OCI-LY3 (cell line): ENCODE results near the gene CD151.
A peak's percentile ranks its signal among the peaks of the same experiment; 100 is the strongest.

Experiments
- H2AFZ ChIP-seq: fragments of 200-600, 300-600 bp; shearing (Covaris generic); 2 replicates; pipeline ENCODE4 v1.6.0; 2014; ENCODE audit warnings: antibody characterized with exemption, low read depth, low read length
- H3K27ac ChIP-seq: fragments of 200-600, 300-600 bp; sonication (generic); 2 replicates; pipeline ENCODE4 v1.5.1; 2014; ENCODE audit warnings: mild to moderate bottlenecking, low read length, moderate library complexity, mixed read lengths
- H3K27me3 ChIP-seq: fragments of 200-600, 300-600 bp; sonication (generic); 2 replicates; pipeline ENCODE4 v1.6.1; 2014; ENCODE audit warnings: low read depth, low read length, mixed read lengths
- H3K36me3 ChIP-seq: fragments of 200-600, 300-600 bp; sonication (generic); replicated peaks from 2 replicates; pipeline ENCODE3; 2014; ENCODE audit warnings: low read depth, low read length, mixed read lengths
- H3K4me1 ChIP-seq: fragments of 300-600, 200-600 bp; sonication (generic); 2 replicates; pipeline ENCODE4 v1.6.1; 2014; ENCODE audit warnings: low read length, mixed read lengths
- H3K4me2 ChIP-seq: fragments of 200-600, 300-600 bp; sonication (generic); 2 replicates; pipeline ENCODE4 v1.6.1; 2014; ENCODE audit warnings: low read length, mixed read lengths
- H3K4me3 ChIP-seq: fragments of 300-600, 200-600 bp; sonication (generic); 2 replicates; pipeline ENCODE4 v1.5.1; 2014; ENCODE audit warnings: antibody characterized with exemption, mild to moderate bottlenecking, low read length, moderate library complexity
- H3K79me2 ChIP-seq: fragments of 300-600, 200-600 bp; shearing (Covaris generic); 2 replicates; pipeline ENCODE4 v1.6.1; 2014; ENCODE audit warnings: mild to moderate bottlenecking, low read length, mixed read lengths
- H3K9ac ChIP-seq: fragments of 300-600, 200-600 bp; shearing (Covaris generic); 2 replicates; pipeline ENCODE4 v1.6.0; 2014; ENCODE audit warnings: mild to moderate bottlenecking, low read length, moderate library complexity
- H3K9me3 ChIP-seq: fragments of 200-600, 300-600 bp; shearing (Covaris generic); 2 replicates; pipeline ENCODE4 v1.6.1; 2014; ENCODE audit warnings: low read length, mixed read lengths; ENCODE audit not compliant: insufficient read depth
- H4K20me1 ChIP-seq: fragments of 200-600, 300-600 bp; sonication (generic); 2 replicates; pipeline ENCODE4 v1.6.1; 2016; ENCODE audit warnings: low read length, mixed read lengths; ENCODE audit not compliant: insufficient read depth
- EZH2phosphoT487 ChIP-seq: fragments of 200-600 bp; shearing (Covaris generic); IDR thresholded peaks from 2 replicates; pipeline ENCODE4 v1.6.1; 2018; ENCODE audit warnings: antibody characterized with exemption, mixed run types, low read depth
- TF ChIP-seq, protein P1 (sequence below): fragments of 200-600, 300-600 bp; sonication (generic); IDR thresholded peaks from 2 replicates; pipeline ENCODE4 v1.5.1; 2014; ENCODE audit warnings: antibody characterized with exemption, low read length, low read depth

CD151 gene

DNA sequence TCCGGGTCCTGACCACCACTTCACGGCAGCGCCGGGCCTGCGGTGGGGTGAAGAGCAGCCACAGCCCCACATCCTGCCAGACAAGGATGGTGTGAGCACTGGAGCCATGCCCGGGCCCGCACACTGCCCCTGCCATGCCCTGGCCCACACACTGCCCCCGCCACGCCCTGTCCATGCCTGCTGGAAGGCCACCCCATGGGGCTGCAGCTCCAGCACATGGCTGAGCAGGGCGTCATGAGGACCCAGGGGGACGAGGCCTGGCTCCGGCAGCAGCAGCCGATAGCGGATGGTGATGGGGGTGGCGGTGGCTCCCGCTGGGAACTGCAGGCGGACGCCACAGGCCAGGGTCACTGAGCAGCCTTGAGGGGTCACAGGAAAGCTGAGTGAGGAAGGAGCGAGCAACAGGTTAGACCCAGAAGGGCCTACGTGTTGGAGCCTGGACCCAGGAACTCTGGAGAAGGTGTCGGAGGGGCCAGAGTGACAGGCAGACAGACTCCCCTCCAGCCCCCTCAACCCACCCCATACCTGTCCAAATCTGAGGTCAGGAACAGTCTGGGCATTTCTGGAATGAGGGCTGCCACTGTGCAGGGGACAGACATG, 30.6 kb upstream of the CD151 start:
- no peak overlapping the region for H3K4me2 ChIP-seq
- peaks cover 6% of the 10 kb centered on the region; the same call in 1 of the 2 replicates for H3K79me2 ChIP-seq
- no peak overlapping the region for H3K9ac ChIP-seq
- H3K27me3 ChIP-seq = no peaks in the 10 kb centered on the region
- no peak for TF ChIP-seq EZH2phosphoT487
- TF ChIP-seq, protein P1, sequence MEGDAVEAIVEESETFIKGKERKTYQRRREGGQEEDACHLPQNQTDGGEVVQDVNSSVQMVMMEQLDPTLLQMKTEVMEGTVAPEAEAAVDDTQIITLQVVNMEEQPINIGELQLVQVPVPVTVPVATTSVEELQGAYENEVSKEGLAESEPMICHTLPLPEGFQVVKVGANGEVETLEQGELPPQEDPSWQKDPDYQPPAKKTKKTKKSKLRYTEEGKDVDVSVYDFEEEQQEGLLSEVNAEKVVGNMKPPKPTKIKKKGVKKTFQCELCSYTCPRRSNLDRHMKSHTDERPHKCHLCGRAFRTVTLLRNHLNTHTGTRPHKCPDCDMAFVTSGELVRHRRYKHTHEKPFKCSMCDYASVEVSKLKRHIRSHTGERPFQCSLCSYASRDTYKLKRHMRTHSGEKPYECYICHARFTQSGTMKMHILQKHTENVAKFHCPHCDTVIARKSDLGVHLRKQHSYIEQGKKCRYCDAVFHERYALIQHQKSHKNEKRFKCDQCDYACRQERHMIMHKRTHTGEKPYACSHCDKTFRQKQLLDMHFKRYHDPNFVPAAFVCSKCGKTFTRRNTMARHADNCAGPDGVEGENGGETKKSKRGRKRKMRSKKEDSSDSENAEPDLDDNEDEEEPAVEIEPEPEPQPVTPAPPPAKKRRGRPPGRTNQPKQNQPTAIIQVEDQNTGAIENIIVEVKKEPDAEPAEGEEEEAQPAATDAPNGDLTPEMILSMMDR = no peak
- H3K9me3 ChIP-seq = no peaks in the 10 kb centered on the region
- peaks cover 12% of the 10 kb centered on the region; the same call in 1 of the 2 replicates for H3K4me1 ChIP-seq
- no peaks in the 10 kb centered on the region for H4K20me1 ChIP-seq
- H3K36me3 ChIP-seq = no peaks in the 10 kb centered on the region
- H2AFZ ChIP-seq = no peak overlapping the region
- no peak overlapping the region for H3K27ac ChIP-seq
- no peak overlapping the region for H3K4me3 ChIP-seq

DNA sequence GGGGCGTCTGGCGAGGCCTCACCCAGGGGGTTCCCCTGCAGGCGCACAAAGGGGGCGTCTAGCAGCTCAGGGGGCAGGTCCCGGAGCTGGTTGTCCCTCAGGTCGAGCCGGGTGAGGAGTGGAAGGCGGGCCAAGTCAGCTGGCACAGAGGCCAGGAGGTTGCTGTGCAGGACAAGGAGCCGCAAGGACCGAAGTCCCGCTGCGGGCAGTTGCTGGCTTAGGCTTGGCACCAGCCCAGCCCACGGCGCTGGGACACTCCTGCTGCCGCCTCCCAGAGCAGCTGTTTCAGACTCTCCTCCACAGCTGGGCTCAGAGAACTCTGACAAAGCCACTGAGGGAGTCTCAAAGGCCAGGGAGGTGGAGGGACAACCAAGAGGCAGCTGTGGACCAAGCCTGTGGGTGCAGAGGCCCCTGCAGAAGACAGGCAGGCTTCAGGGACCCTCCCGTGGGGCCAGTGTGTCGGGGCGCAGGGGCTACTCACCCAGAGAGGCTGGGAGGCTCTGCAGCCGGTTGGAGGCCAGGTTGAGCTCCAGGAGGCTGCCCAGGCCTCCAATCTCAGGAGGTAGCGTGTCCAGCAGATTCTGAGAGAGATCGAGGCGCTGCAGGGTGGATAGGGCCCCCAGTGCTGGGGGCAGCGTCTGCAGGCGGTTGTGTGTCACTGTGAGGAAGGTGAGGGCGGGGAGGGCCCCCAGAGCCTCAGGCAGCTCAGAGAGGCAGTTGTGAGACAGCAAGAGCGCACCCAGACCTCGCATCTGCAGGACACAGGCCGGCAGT, 29.9 kb upstream of the CD151 start:
- no peaks in the 10 kb centered on the region for H3K9me3 ChIP-seq
- TF ChIP-seq EZH2phosphoT487 = no peak
- TF ChIP-seq, protein P1 = no peak
- no peak overlapping the region for H3K9ac ChIP-seq
- no peaks in the 10 kb centered on the region for H3K27me3 ChIP-seq
- H4K20me1 ChIP-seq = no peaks in the 10 kb centered on the region
- H3K27ac ChIP-seq = no peak overlapping the region
- H3K4me1 ChIP-seq = peaks cover 13% of the 10 kb centered on the region; the same call in 1 of the 2 replicates
- no peak overlapping the region for H2AFZ ChIP-seq
- no peaks in the 10 kb centered on the region for H3K36me3 ChIP-seq
- no peak overlapping the region for H3K4me3 ChIP-seq
- peaks cover 4% of the 10 kb centered on the region for H3K79me2 ChIP-seq
- no peak overlapping the region for H3K4me2 ChIP-seq

DNA sequence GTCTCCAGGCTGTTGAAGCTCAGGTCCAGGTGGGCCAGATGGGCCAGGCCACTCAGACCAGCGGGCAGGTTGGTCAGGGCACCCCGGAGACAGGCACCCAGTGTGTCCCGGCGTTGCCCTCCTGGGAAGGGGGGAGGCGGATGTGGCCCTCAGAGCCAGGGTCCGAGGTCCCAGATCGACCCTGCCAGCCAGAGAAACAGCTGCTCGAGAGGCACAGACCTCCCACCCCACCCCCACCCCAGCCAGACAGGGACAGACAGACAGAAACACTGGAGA, 29.3 kb upstream of the CD151 start:
- Histone ChIP-seq H3K36me3 (no peaks in the 10 kb centered on the region), H3K4me2 (peak overlapping the region; percentile 90; the same call in 1 of the 2 replicates), H3K4me1 (peaks cover 16% of the 10 kb centered on the region; the same call in 1 of the 2 replicates), H3K9me3 (no peaks in the 10 kb centered on the region), H3K79me2 (peaks cover 8% of the 10 kb centered on the region), H3K27ac (no peak overlapping the region), H4K20me1 (no peaks in the 10 kb centered on the region), H3K9ac (no peak overlapping the region), H3K27me3 (no peaks in the 10 kb centered on the region), H2AFZ (no peak overlapping the region), H3K4me3 (no peak overlapping the region)
- no peak for TF ChIP-seq EZH2phosphoT487
- TF ChIP-seq, protein P1 = no peak

DNA sequence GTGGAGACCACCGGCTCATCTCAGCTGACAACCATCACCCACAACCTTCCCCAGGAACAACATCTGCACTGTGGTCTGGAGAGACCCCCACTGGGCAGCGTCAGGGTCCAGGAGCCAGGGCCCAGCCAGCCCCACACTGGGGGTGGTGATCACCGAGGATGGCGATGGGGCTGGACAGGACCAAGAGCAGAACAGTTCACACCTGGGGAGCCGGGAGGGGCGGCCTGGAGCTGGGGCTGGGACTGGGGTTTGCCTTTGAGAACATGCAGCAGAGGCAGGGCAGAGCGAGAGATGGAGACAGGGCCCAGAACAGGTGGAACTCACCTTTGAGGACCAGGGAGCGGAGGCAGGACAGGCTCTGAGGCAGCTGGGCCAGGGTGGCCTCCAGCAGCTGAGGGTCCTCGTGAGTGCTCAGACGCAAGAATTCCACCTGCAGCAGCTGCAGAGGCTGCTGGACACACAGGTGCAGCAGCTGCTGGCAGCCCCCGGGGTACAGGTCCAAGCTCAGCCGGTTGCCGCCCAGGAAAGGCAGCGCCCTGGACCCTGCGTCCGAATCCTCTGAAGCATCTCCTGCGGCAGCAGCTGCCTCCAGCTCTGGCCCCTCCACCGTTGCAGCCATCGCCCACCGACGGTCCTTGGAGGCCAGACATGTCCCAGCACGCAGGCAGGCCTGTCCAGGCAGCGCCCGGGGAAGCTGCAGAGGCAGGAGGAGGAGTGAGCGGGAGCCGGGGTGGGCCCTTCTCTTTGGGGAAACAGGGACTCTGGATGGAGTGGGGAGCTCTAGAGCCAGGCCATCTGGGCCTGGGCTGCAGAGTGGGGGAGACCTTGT, 28.8 kb upstream of the CD151 start:
- Histone ChIP-seq H2AFZ (no peak overlapping the region), H3K9ac (peak overlapping the region; percentile 77), H4K20me1 (no peaks in the 10 kb centered on the region), H3K4me1 (peaks cover 18% of the 10 kb centered on the region; the same call in 1 of the 2 replicates), H3K79me2 (peaks cover 14% of the 10 kb centered on the region), H3K4me2 (peak overlapping the region; percentile 90), H3K27ac (no peak overlapping the region), H3K36me3 (no peaks in the 10 kb centered on the region), H3K9me3 (no peaks in the 10 kb centered on the region), H3K27me3 (no peaks in the 10 kb centered on the region), H3K4me3 (peak overlapping the region; percentile 85)
- TF ChIP-seq, protein P1 = no peak
- no peak for TF ChIP-seq EZH2phosphoT487
